ENCODE data around the gene CEP55.

DNA sequence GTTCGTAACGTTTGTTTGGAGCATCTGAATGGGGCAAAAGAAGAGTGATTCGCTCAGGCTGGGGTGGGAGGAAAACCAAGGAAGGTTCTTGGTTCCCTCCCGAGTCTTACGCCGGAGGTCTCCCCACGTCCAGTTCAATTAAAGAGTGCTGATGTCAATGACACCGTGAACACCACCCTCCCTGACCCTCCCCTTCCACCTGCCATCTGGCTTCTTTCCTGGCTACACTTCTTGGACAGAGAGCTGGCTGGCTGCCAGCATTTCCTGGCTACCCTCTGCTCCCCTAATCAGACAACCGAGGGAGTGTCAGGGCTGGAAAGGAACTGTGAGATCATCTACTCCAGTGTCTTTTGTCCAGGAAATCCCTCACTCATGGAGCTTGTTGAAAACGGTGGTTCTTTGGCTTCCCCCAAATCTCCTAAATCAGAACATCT is 46.0 kb downstream of the CEP55 start:
- TF ChIP-seq, protein P1, sequence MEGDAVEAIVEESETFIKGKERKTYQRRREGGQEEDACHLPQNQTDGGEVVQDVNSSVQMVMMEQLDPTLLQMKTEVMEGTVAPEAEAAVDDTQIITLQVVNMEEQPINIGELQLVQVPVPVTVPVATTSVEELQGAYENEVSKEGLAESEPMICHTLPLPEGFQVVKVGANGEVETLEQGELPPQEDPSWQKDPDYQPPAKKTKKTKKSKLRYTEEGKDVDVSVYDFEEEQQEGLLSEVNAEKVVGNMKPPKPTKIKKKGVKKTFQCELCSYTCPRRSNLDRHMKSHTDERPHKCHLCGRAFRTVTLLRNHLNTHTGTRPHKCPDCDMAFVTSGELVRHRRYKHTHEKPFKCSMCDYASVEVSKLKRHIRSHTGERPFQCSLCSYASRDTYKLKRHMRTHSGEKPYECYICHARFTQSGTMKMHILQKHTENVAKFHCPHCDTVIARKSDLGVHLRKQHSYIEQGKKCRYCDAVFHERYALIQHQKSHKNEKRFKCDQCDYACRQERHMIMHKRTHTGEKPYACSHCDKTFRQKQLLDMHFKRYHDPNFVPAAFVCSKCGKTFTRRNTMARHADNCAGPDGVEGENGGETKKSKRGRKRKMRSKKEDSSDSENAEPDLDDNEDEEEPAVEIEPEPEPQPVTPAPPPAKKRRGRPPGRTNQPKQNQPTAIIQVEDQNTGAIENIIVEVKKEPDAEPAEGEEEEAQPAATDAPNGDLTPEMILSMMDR (IDR thresholded peaks at IDR 0.05; ENCODE audit: low read depth, low read length, missing input control): no peak
- TF ChIP-seq SP1 (IDR thresholded peaks at IDR 0.05): no peak
